ENCODE measurements around the gene GPSM1.

The GPSM1 gene

DNA sequence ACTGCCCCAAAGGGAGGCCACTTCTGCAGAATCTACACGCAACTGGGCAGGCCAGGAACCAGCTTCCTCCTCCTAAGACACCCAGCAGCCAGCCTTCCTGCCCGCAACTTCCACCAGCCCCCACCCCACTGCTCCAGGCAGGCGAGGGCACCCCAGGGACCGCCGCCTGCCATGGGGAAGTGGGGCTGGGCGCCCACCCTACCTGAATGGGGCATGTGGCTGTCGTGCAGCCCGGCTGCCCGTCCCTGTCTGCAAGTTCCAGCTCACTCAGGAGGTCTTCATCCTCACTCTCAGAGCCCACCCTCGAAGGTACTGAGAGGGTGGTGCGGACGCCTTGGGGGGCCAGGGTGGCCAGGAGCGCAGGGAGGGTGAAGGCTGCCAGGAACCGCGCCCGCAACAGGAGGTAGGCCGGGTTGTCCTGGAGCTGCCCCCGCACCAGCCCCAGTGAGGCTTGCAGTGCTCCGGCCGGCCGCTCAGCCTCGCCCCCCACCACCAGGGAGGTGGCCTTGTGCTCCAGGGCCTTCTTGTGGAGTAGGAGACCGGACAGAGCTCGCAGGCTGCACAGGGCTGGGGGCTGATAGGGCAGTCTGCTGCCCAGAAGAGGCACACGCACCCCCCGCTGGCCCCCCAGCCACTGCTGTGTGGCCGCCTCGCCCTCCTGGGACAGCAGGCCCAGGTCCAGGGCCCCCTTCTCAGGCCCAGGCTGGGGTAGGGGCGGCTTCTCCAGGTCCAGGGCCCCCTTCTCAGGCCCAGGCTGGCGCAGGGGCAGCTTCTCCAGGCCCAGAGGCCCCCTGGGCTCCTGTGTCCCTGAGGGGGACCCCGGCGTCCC is 50.2 kb downstream of the GPSM1 start:
- DNase-seq (ENCODE audit: low read depth) = no peak

GRCh38 chr9:136378170-136379002 is 51.0 kb downstream of the GPSM1 start:
- DNase-seq (ENCODE audit: low read depth) = no peak

- no peak for DNase-seq (ENCODE audit: low read depth)
Measured at GRCh38 chr9:136379003-136379287, 51.6 kb downstream of the GPSM1 start.

- no peak for DNase-seq (ENCODE audit: low read depth)
Measured at GRCh38 chr9:136379401-136379800, 52.1 kb downstream of the GPSM1 start.

- DNase-seq (ENCODE audit: low read depth) = no peak
Measured at GRCh38 chr9:136379891-136380290, 52.6 kb downstream of the GPSM1 start.

GRCh38 chr9:136380381-136380780 is 53.0 kb downstream of the GPSM1 start:
- no peak for DNase-seq (ENCODE audit: low read depth)

- no peak for DNase-seq (ENCODE audit: low read depth)
Measured at GRCh38 chr9:136381311-136381710, 54.0 kb downstream of the GPSM1 start.

- DNase-seq (ENCODE audit: low read depth) = no peak
Measured at GRCh38 chr9:136381966-136382513, 54.7 kb downstream of the GPSM1 start.

DNA sequence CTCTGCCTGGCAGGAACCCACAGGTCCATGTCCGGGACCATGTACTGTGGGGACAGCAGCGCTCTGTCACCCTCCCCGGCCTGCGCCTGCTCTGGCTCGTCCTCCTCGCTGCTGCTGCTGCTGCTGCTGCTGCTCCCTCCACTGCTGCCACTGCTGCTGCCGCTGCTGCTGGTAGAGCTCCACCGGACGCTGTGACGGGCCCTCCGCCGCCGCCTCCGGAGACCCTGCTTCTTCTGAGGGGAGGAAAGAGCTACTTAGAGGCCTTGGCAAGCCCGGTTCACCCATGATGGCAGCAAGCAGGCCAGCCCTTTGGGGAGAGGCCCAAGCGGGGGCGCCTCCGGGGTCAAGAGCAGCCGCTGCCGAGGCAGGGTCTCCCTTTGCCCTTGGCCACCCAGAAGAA is 56.1 kb downstream of the GPSM1 start:
- DNase-seq (ENCODE audit: low read depth) = no peak

DNA sequence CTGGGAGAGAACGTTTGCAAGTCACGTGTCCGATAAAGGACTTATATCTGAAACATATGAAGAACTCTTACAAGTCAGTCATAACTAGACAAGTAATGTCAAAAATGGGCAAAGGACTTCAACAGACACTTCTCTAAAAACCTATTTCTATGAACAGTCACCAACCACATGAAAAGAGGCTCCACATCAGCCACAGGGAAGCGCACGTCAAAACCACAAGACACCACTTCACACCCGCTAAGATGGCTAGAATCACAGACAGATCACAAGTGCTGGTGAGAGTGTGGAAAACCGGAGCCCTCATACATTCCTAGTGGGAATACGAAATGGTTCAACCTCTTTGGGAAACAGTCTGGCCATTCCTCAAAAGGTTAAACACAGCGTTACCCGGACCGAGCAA is 57.7 kb downstream of the GPSM1 start:
- peak; percentile 40 for DNase-seq (ENCODE audit: low read depth)

DNA sequence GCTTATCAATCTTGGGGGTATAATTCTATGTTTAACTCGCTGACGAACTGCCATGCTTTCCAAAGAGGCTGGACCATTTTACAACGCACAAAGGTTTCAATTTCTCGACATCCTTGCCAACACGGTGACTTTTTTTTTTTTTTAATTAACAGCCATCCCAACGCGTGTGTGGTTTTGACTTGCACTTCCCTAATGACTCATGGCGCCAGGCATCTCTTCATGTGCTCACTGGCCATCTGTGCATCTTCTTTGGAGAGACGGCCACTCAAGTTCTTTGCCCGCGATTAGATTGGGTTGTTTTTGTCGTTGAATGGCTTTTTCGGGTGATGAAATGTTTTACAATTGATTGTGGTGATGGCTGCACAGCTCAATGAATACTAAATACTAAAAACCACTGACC is 58.7 kb downstream of the GPSM1 start:
- no peak for DNase-seq (ENCODE audit: low read depth)

GRCh38 chr9:136387217-136387616 is 59.9 kb downstream of the GPSM1 start:
- no peak for DNase-seq (ENCODE audit: low read depth)

DNA sequence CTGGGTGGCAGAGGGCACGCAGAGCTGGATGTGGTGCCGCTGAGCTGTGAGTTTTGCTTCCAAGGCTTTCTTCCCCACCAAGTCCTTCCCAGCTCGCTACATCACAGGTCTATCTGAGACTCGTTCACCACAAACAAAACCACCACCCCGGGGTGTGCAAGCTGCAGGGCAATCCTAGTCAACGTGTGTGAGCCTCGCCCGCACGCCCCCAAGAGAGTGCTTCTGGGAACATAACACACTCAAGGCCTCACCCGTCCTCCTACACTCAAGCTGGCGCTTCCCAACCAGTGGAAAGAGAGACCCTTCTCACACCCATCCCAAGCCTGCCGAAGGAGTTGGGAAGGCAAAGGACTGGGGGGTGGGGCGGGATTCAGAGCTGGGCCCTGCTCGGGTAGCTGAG is 62.1 kb downstream of the GPSM1 start:
- DNase-seq (ENCODE audit: low read depth) = no peak

DNA sequence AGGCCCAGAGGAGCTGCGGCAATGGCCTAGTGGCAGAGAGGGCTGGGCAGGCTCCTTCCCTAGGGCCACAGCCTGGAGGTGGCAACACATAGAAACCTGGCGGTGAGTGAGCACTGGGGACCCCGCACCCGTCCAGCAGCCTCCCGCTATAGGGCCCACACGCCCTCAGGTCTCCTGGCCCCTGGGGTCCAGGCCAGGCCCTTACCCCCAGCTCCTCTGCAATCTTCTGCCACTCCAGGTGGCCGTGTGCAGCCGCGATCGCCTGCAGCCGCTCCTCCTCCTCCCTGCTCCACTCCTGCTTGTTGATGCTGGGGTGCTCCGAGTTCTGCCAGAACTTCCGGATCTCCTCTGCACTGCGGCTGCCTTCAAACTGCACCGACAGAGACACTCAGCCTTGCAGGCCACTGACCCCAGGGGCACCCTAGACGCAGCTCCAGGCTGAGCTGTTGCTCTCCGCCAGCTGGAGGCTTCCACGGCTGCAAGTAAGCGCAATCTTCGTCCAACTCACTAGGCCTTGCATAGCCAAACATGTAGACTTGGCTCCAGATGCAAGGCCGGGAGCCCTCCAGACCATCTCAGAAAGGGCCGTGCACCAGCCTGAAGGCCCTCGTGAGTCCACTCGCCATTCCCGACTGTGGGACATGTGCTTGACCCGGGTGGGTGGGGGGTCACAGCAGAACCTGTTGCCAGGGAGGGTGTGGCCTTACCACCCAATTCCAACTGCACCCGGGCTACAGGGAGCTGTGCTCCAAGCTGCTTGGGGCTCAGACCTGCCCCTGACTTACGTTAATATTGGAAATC is 64.6 kb downstream of the GPSM1 start:
- DNase-seq (ENCODE audit: low read depth) = no peak

DNA sequence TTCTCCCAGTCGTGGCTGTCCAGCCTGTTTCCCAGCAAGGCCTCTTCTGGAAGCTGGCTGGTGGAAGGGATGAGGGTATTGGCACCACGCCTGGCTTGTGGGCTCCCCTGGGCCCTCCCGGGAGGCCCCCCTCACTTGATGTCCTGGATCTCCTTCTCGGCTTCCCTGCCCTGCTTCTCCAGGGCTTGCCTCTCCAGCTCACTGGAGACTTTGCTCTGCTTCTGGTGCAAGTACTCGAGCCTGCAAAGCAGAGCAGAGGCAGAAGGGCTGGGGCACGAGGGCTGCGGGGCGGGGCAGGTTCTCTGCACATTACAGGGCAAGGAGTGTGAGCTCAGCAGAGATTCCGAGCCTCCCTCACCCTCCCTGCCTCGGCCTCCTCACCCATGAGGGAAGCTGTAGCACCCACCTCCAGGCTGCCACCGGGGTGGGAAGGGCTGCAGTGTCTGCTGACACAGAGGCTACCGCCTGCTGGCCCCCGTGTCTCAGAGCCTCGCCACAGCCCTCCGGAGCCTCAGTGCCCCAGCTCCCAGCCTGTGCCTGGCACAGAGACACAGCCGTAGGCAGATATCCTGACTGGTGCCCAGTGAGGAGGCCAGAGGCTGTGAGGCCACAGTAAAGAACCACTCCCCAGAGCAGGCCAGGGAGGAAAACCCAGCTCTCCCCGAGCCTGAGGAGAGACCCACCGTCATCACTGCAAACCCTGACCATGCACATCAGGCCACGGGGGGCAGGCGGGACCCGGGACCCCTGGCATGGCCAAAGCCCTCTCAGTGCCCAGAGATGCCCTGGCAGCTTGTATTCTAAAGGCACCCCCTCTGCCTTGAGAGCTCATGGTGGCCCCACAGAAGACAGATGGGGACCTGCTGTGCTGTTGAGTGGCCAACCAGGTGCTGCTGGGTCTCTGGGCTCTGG is 65.5 kb downstream of the GPSM1 start:
- DNase-seq (ENCODE audit: low read depth) = no peak

DNA sequence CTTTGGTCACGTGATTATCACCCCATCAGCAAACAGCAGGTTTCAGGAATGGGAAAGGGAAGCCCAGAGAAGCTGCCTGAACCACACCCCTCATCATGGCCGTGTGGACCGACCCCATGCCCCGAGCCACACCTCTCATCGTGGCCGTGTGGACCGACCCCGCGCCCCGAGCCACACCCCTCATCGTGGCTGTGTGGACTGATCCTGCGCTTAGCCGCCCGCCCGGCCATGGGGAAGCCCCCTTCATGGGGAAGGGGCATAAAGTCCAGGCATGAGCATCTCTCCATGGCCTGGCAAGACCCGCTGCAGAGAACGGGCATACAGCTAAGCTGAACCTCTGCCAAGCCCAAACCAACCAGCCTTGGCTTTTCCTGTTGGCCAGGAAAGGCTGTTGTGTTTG is 66.2 kb downstream of the GPSM1 start:
- DNase-seq (ENCODE audit: low read depth) = no peak

DNA sequence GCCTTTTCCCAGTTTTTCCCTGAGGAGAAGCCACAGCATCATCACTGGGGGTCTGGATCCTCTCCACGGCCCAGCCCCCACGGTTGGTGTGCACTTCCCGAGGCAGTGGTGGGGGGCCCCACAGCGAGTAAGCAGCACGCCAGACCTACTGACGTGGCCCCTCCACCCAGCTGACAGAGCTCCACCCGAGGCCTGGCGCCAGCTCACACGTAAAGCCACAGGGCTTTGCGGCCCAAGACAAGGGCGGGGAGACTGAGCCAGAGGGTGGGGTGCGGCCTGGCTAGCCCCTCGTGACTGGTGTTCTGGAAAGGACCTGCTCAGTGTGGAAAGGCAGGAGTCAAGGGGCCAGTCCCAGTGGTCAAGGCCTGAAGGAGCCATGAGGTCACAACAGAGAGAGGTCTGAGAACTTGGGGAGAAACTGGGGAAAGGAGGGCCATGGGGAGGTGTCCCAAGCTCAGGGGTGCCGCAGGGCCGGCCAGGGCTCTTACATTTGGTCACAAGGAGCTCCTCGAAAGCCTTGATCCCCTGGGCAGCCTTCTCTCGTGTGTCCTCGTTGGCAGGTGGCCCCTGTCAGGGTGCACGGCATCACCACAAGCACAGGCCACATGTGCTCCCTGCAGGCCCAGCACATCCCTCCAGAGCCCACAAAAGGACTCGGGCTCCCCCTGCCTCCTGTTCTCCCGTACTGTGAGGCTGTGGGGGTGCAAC is 67.1 kb downstream of the GPSM1 start:
- no peak for DNase-seq (ENCODE audit: low read depth)

- DNase-seq (ENCODE audit: low read depth) = no peak
Measured at GRCh38 chr9:136395020-136395340, 67.6 kb downstream of the GPSM1 start.

- DNase-seq (ENCODE audit: low read depth) = no peak
Measured at GRCh38 chr9:136395345-136396218, 68.2 kb downstream of the GPSM1 start.

- no peak for DNase-seq (ENCODE audit: low read depth)
Measured at GRCh38 chr9:136396219-136396515, 68.8 kb downstream of the GPSM1 start.
